Stimulated activated CD4-positive, alpha-beta T cell treated with anti-CD3 and anti-CD28 coated beads, TNF-alpha, amount 100 ng/mL, for 48 hours (primary cell): Measurements from ENCODE around the gene TRIM24.

Source experiments
- DNase-seq, 3 donors: peaks; one replicate each; pipeline ENCODE4 v3.0.0-alpha.2; 2020; ENCODE audit warnings: low read depth in 3 of 3

The TRIM24 gene

DNA sequence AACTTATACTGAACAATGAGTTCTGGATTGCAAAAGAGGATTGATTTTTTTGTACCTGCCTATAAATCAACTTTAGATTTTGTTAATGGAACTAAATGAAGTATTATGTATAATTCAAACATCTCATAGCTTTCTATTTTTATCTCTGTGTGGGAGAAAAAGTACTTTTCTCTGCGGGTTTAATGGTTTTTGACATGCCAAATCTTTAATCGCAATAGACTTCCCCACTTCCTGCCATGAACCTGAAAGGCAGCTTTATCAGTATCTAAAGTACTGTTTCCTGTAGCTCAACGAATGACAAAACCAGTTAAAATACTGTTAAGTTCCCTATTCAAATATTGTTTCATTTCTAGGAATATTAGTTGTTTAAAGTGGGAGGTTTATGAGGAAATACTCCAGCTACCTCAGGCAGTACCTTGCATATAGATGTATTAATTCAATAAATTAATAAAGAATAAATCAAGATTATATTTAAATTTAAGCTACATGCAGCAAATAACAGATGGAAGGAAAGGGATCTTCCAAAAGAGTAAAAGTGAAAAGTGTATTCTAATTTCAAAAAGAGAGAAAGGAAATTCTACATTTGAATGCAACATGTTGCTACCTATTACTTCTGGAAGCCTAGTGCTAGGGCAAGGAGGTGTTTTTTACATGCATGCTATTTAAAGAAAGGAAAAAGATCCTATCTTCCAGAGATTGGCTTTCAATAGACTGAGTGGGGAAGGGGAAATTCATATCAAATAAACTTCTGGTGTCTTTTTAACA is 165.2 kb downstream of the TRIM24 start:
- no peak for DNase-seq

- DNase-seq = no peak
Measured at GRCh38 chr7:138625849-138626230, 165.8 kb downstream of the TRIM24 start.

DNA sequence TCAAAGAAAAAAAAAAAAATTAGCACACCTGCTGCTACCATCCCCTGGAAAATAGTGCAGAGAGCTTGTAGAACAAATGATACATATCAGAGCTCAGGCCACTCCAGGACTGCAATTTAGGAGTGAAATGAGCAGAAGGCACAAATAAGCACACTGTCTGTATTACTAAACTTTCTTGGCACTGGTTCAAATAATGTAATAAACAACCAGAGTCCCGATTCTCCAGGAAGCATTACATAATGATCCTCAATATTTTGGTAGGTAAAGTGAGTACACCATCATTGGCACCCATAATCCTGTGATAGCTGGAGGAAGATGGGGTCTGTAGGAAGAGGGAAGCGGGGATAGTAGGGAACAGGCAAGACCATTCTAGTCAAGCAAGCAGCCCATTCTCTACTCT is 166.8 kb downstream of the TRIM24 start:
- no peak for DNase-seq

DNA sequence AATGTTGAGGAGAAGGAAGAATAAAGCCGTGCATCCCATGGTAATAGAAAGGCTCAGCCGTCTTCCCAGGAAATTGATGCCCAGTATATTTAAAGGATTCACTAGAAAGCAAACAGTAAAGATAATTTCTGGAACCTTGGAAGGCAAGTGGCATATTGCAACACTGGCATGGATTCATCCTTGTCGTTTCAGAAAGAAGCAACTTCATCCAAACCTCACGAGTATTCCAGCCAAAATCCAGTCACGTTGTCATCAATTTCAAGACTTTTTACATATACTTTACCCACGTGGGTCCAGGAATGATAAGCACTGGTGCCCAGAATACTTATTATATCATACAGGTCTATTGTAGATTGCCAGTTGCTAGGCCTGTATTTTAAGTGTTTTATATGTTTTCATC is 167.3 kb downstream of the TRIM24 start:
- DNase-seq = no peak

GRCh38 chr7:138630059-138630610 is 170.1 kb downstream of the TRIM24 start:
- no peak for DNase-seq

- DNase-seq = no peak
Measured at GRCh38 chr7:138632384-138632783, 172.3 kb downstream of the TRIM24 start.

- DNase-seq = no peak
Measured at GRCh38 chr7:138632826-138633602, 173.0 kb downstream of the TRIM24 start.
